ENCODE data around the gene RBMS3. TPM values are rescaled to one million over a fixed set of nuclear protein-coding genes. Genes with fewer than 3 reads are reported as not detected.
A peak's percentile ranks its signal among the peaks of the same experiment; 100 is the strongest.

RBMS3 gene
- total RNA-seq, 1 donor from 2014 or later, result 58.5 TPM

GRCh38 chr3:29628795-29629194 lies 347.9 kb downstream of the RBMS3 start:
- H3K4me1 ChIP-seq, result peaks cover 7% of the 10 kb centered on the region
- H3K36me3 ChIP-seq, result no peaks in the 10 kb centered on the region
- no peaks in the 10 kb centered on the region for H3K27me3 ChIP-seq (ENCODE audit: low read depth)
- H3K9me3 ChIP-seq, result no peaks in the 10 kb centered on the region
- no peak overlapping the region for H3K27ac ChIP-seq
- intact Hi-C loops (cut with DNase I), result no loop called here
- ATAC-seq, result no peak
- TF ChIP-seq CTCF (IDR thresholded peaks at IDR 0.05), result no peak
- DNase-seq, result no peak
- H3K4me3 ChIP-seq, result no peak overlapping the region

GRCh38 chr3:29635888-29636287 lies 355.0 kb downstream of the RBMS3 start:
- ATAC-seq, result no peak
- no peak for TF ChIP-seq CTCF (IDR thresholded peaks at IDR 0.05)
- no peak for DNase-seq

GRCh38 chr3:29637068-29637467 lies 356.2 kb downstream of the RBMS3 start:
- Histone ChIP-seq H3K36me3 (no peaks in the 10 kb centered on the region), H3K27me3 (ENCODE audit: low read depth) (no peaks in the 10 kb centered on the region), H3K27ac (no peak overlapping the region), H3K4me3 (no peak overlapping the region), H3K9me3 (no peaks in the 10 kb centered on the region), H3K4me1 (no peaks in the 10 kb centered on the region)
- TF ChIP-seq CTCF (IDR thresholded peaks at IDR 0.05), result no peak
- DNase-seq (no peak), ATAC-seq (no peak)
- intact Hi-C loops (cut with DNase I), result no loop called here

More at GRCh38 chr3:29635888-29636287, 355.0 kb downstream of the RBMS3 start:
- H3K27me3 ChIP-seq (ENCODE audit: low read depth), result no peaks in the 10 kb centered on the region
- intact Hi-C loops (cut with DNase I), result no loop called here
- no peak overlapping the region for H3K27ac ChIP-seq
- no peaks in the 10 kb centered on the region for H3K4me1 ChIP-seq
- H3K36me3 ChIP-seq, result no peaks in the 10 kb centered on the region
- no peaks in the 10 kb centered on the region for H3K9me3 ChIP-seq
- H3K4me3 ChIP-seq, result no peak overlapping the region

GRCh38 chr3:29639578-29640290 lies 358.9 kb downstream of the RBMS3 start:
- no peak overlapping the region for H3K4me3 ChIP-seq
- no peak for ATAC-seq
- no peaks in the 10 kb centered on the region for H3K36me3 ChIP-seq
- H3K27me3 ChIP-seq (ENCODE audit: low read depth), result no peaks in the 10 kb centered on the region
- no peak for TF ChIP-seq CTCF (IDR thresholded peaks at IDR 0.05)
- H3K4me1 ChIP-seq, result no peaks in the 10 kb centered on the region
- no peak overlapping the region for H3K27ac ChIP-seq
- no peak for DNase-seq
- H3K9me3 ChIP-seq, result no peaks in the 10 kb centered on the region
- intact Hi-C loops (cut with DNase I), result no loop called here

GRCh38 chr3:29642393-29643033 lies 361.6 kb downstream of the RBMS3 start:
- Histone ChIP-seq H3K36me3 (no peaks in the 10 kb centered on the region), H3K4me1 (no peaks in the 10 kb centered on the region), H3K9me3 (no peaks in the 10 kb centered on the region), H3K27ac (no peak overlapping the region), H3K27me3 (ENCODE audit: low read depth) (no peaks in the 10 kb centered on the region), H3K4me3 (no peak overlapping the region)
- intact Hi-C loops (cut with DNase I), result no loop called here
- no peak for DNase-seq
- no peak for TF ChIP-seq CTCF (IDR thresholded peaks at IDR 0.05)
- peak; percentile 49 to 89 for ATAC-seq

All from lower lobe of right lung (tissue), 2 donors.